Upper lobe of left lung (tissue), 4 donors: Measurements from ENCODE around the gene NBL1.

ENCODE experiments used
- EP300 ChIP-seq, 4 donors: sonication (generic); formaldehyde crosslinking; IDR thresholded peaks; one replicate each; pipeline ENCODE4 v1.5.1; 2017; ENCODE audit warnings: antibody characterized with exemption in 4 of 4, control low read depth in 2 of 4
- POLR2A ChIP-seq, 4 donors: fragments of 450-650 bp; IDR thresholded peaks; one replicate each; pipeline ENCODE4 v1.5.1; 2016 to 2017; ENCODE audit warnings: antibody characterized with exemption in 4 of 4, mild to moderate bottlenecking in 2 of 4
- POLR2AphosphoS5 ChIP-seq, 2 donors: sonication (generic); formaldehyde crosslinking; IDR thresholded peaks; one replicate each; pipeline ENCODE4 v1.5.1; 2017; ENCODE audit warnings: antibody characterized with exemption in 2 of 2
- TF ChIP-seq, protein P1 (sequence below), 6 experiments: fragments of 450-650 bp in 4 of 6; fragments of 200-600 bp in 2 of 6; sonication (generic) in 2 of 6; IDR thresholded peaks; one replicate each; pipeline ENCODE4 v1.5.1; 2016 to 2019; ENCODE audit warnings: antibody characterized with exemption in 6 of 6

DNA sequence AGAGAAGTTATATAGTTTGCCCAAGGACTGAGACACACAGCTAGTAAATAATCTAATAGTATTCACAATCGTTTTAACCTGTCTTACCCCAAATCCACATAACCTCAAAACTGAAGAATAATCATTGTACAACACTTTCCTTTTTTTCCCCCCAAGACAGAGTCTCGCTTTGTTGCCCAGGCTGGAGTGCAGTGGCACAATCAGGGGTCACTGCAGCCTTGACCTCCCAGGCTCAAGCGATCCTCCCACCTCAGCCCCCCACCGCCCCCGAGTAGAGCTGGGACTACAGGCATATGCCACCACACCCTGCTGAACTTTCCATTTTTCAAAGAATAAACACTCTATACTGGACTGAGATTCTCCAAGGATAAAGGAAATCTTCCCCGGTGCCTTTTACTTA lies 28.7 kb upstream of the NBL1 start:
- TF ChIP-seq, protein P1, sequence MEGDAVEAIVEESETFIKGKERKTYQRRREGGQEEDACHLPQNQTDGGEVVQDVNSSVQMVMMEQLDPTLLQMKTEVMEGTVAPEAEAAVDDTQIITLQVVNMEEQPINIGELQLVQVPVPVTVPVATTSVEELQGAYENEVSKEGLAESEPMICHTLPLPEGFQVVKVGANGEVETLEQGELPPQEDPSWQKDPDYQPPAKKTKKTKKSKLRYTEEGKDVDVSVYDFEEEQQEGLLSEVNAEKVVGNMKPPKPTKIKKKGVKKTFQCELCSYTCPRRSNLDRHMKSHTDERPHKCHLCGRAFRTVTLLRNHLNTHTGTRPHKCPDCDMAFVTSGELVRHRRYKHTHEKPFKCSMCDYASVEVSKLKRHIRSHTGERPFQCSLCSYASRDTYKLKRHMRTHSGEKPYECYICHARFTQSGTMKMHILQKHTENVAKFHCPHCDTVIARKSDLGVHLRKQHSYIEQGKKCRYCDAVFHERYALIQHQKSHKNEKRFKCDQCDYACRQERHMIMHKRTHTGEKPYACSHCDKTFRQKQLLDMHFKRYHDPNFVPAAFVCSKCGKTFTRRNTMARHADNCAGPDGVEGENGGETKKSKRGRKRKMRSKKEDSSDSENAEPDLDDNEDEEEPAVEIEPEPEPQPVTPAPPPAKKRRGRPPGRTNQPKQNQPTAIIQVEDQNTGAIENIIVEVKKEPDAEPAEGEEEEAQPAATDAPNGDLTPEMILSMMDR (IDR thresholded peaks at IDR 0.05): no peak
- TF ChIP-seq POLR2A (IDR thresholded peaks at IDR 0.05): no peak
- no peak for TF ChIP-seq EP300 (IDR thresholded peaks at IDR 0.05)
- no peak for TF ChIP-seq POLR2AphosphoS5 (IDR thresholded peaks at IDR 0.05)
